Activated T-helper 1 cell treated with Interleukin-2 at 50 U/mL for 16 hours (primary cell): ENCODE data around the gene GRAMD2A.
A peak's percentile ranks its signal among the peaks of the same experiment; 100 is the strongest.

ENCODE experiments used
- DNase-seq: peaks from one replicate; pipeline ENCODE4 v3.0.0-alpha.2; 2020; ENCODE audit warnings: low read depth

Gene GRAMD2A

GRCh38 chr15:72197460-72198355 is at the start of gene GRAMD2A:
GRAMD2A (minus strand) TSS chr15:72197787.
- no peak for DNase-seq

- DNase-seq = no peak
Measured at GRCh38 chr15:72242775-72243370, 45.3 kb upstream of the GRAMD2A start.

GRCh38 chr15:72239652-72240051 is 42.1 kb upstream of the GRAMD2A start:
- DNase-seq = no peak

- DNase-seq = no peak
Measured at GRCh38 chr15:72238586-72238985, 41.0 kb upstream of the GRAMD2A start.

GRCh38 chr15:72237853-72238224 is 40.3 kb upstream of the GRAMD2A start:
- no peak for DNase-seq

- DNase-seq = no peak
Measured at GRCh38 chr15:72237029-72237852, 39.7 kb upstream of the GRAMD2A start.

- no peak for DNase-seq
Measured at GRCh38 chr15:72236381-72237003, 38.9 kb upstream of the GRAMD2A start.

GRCh38 chr15:72235298-72235697 is 37.7 kb upstream of the GRAMD2A start:
- DNase-seq = no peak

- no peak for DNase-seq
Measured at GRCh38 chr15:72233769-72234168, 36.2 kb upstream of the GRAMD2A start.

GRCh38 chr15:72231833-72232478 is 34.4 kb upstream of the GRAMD2A start:
- DNase-seq = no peak

GRCh38 chr15:72231066-72231832 is 33.7 kb upstream of the GRAMD2A start, which contains the start of gene PKM:
PKM (minus strand) TSS chr15:72231190; CDS start chr15:72219097, 12,093 bp downstream.
- DNase-seq = peak; percentile 86

GRCh38 chr15:72230197-72231065 is 32.8 kb upstream of the GRAMD2A start:
- DNase-seq = no peak

- no peak for DNase-seq
Measured at GRCh38 chr15:72229947-72230196, 32.3 kb upstream of the GRAMD2A start.

- DNase-seq = no peak
Measured at GRCh38 chr15:72229076-72229946, 31.7 kb upstream of the GRAMD2A start.

- DNase-seq = no peak
Measured at GRCh38 chr15:72227720-72228119, 30.1 kb upstream of the GRAMD2A start.

- DNase-seq = no peak
Measured at GRCh38 chr15:72227192-72227586, 29.6 kb upstream of the GRAMD2A start.

GRCh38 chr15:72223278-72223677 is 25.7 kb upstream of the GRAMD2A start:
- DNase-seq = no peak

- DNase-seq = no peak
Measured at GRCh38 chr15:72222393-72222792, 24.8 kb upstream of the GRAMD2A start.

- DNase-seq = no peak
Measured at GRCh38 chr15:72220687-72221086, 23.1 kb upstream of the GRAMD2A start.
